Endothelial cell of umbilical vein (primary cell): ENCODE results near the gene PIGH. TPM values are rescaled to one million over a fixed set of nuclear protein-coding genes. Genes with fewer than 3 reads are reported as not detected.

Source experiments
- BruUV-seq: library from RNA; stranded (reverse); fragments of 400-500 nt; replicated peaks from 2 replicates; lab custom pipeline; 2021; lab: Mats Ljungman, UMichigan
- CTCF ChIA-PET: fragments of 300-600, 350-600 bp; sonication (Branson Sonifier 250); formaldehyde crosslinking; loops from one replicate; lab custom pipeline; 2021; ENCODE audit warnings: antibody characterized with exemption, inconsistent platforms; lab: Charles Lee
- POLR2A ChIA-PET: fragments of 300-600, 350-600 bp; sonication (Branson Sonifier 250); formaldehyde crosslinking; loops from one replicate; lab custom pipeline; 2021; ENCODE audit warnings: antibody characterized with exemption, inconsistent platforms; lab: Charles Lee
- DNase-seq: peaks from one replicate; pipeline ENCODE4 v3.0.0-alpha.2; 2011; ENCODE audit warnings: low read depth, low spot score
- FAIRE-seq: peaks from 2 replicates; lab custom pipeline; 2011; peaks lifted over from hg19 to GRCh38; lab: Jason Lieb, UNC
- H2AFZ ChIP-seq: 2 replicates; pipeline ENCODE4 v1.6.0; 2012; ENCODE audit warnings: low read depth, low read length, control low read depth, inconsistent platforms
- H3K27ac ChIP-seq: 2 replicates; pipeline ENCODE4 v1.5.1; 2011; ENCODE audit warnings: low read depth, mild to moderate bottlenecking, control low read depth, low read length, moderate library complexity; ENCODE audit not compliant: insufficient read depth
- H3K27me3 ChIP-seq, 2 experiments: 2 replicates each; pipeline versions ENCODE4 v1.6.0 to v1.6.1; 2011; ENCODE audit warnings: low read length in 2 of 2, mixed read lengths in 1 of 2; ENCODE audit not compliant: control insufficient read depth in 2 of 2, insufficient read depth in 2 of 2
- H3K36me3 ChIP-seq, 2 experiments: 2 replicates in 1 of 2; 3 replicates in 1 of 2; pipeline ENCODE4 v1.5.1; 2011; ENCODE audit warnings: low read length in 2 of 2, mild to moderate bottlenecking in 1 of 2, moderate library complexity in 1 of 2; ENCODE audit not compliant: control insufficient read depth in 2 of 2, insufficient read depth in 2 of 2; ENCODE audit errors: extremely low read depth in 1 of 2
- H3K4me1 ChIP-seq: 3 replicates; pipeline ENCODE4 v1.5.1; 2011; ENCODE audit warnings: mild to moderate bottlenecking, low read length; ENCODE audit not compliant: control insufficient read depth, insufficient read depth; ENCODE audit errors: extremely low read depth
- H3K4me2 ChIP-seq: 2 replicates; pipeline ENCODE4 v1.6.1; 2011; ENCODE audit warnings: low read length, control low read depth, mixed read lengths; ENCODE audit not compliant: insufficient read depth
- H3K4me3 ChIP-seq, 3 experiments: fragments of 200-600 bp in 1 of 3; sonication (generic), shearing (Covaris generic) in 1 of 3; replicated peaks in 1 of 3; 2 replicates each; pipeline ENCODE4 v1.5.1; 2011 to 2016; ENCODE audit warnings: control low read depth in 3 of 3, low read length in 3 of 3, mild to moderate bottlenecking in 2 of 3, inconsistent platforms in 1 of 3, low read depth in 1 of 3, moderate library complexity in 1 of 3; ENCODE audit not compliant: insufficient read depth in 1 of 3
- H3K79me2 ChIP-seq: 2 replicates; pipeline ENCODE4 v1.6.0; 2012; ENCODE audit warnings: low read length, inconsistent platforms; ENCODE audit not compliant: control insufficient read depth, insufficient read depth
- H3K9ac ChIP-seq: replicated peaks from 2 replicates; pipeline ENCODE3; 2011; ENCODE audit warnings: low read length, control low read depth; ENCODE audit not compliant: insufficient read depth; ENCODE audit errors: extremely low read depth
- H3K9me1 ChIP-seq: replicated peaks from 3 replicates; pipeline ENCODE4 v1.6.0; 2011; ENCODE audit warnings: mild to moderate bottlenecking, low read length; ENCODE audit not compliant: control insufficient read depth, insufficient read depth; ENCODE audit errors: extremely low read depth
- H3K9me3 ChIP-seq: replicated peaks from 2 replicates; pipeline ENCODE4 v1.5.1; 2012; ENCODE audit warnings: low read length, inconsistent platforms; ENCODE audit not compliant: control insufficient read depth, insufficient read depth
- H4K20me1 ChIP-seq: replicated peaks from 2 replicates; pipeline ENCODE3; 2011; ENCODE audit warnings: mild to moderate bottlenecking, low read length; ENCODE audit not compliant: control insufficient read depth, insufficient read depth; ENCODE audit errors: extremely low read depth
- FOS ChIP-seq: IDR thresholded peaks from 2 replicates; pipeline ENCODE4 v1.6.1; 2011; ENCODE audit warnings: mild to moderate bottlenecking, low read length, moderate library complexity, borderline replicate concordance; ENCODE audit not compliant: insufficient read depth
- GATA2 ChIP-seq: IDR thresholded peaks from 2 replicates; pipeline ENCODE4 v1.7.0; 2011; ENCODE audit warnings: low read depth, mild to moderate bottlenecking, moderate library complexity, mixed read lengths, low read length; ENCODE audit not compliant: insufficient read length, insufficient read depth
- dilution Hi-C: fragments of 300-500 bp; cut with MboI; formaldehyde crosslinking; loops from one replicate; pipeline ENCODE4 v1.15.0; 2019; ENCODE audit warnings: low sequenced_read_pairs; ENCODE audit not compliant: extremely low pct_ligation_motif_present
- intact Hi-C: fragments of 100-400 bp; cut with micrococcal nuclease; formaldehyde crosslinking; loops from one replicate; pipeline ENCODE4 v1.10.0; 2022
- polyA plus RNA-seq, 4 experiments: library from polyadenylated mRNA; depleted of rRNA in 3 of 4; stranded (reverse) in 3 of 4; unstranded in 1 of 4; fragments of >200 nt; gene quantifications; 2 replicates each; pipeline versions ENCODE4 v1.2.1 to v1.2.3, GENCODE V29; 2011 to 2012; ENCODE audit warnings: missing spikeins in 1 of 4
- total RNA-seq: library from RNA; stranded (reverse); gene quantifications from 2 replicates; pipeline ENCODE4 v1.2.3, GENCODE V29; 2021
- TF ChIP-seq, protein P1 (sequence below): IDR thresholded peaks from 2 replicates; pipeline ENCODE4 v1.6.1; 2011; ENCODE audit not compliant: insufficient read depth, insufficient read length
- TF ChIP-seq, protein P2 (sequence below), 2 donors: IDR thresholded peaks; 1 replicate in 1 of 2; 2 replicates in 1 of 2; pipeline ENCODE4 v1.5.1; 2011; ENCODE audit warnings: low read length in 2 of 2, mild to moderate bottlenecking in 2 of 2, moderate library complexity in 2 of 2, control low read depth in 1 of 2, inconsistent platforms in 1 of 2, low read depth in 1 of 2; ENCODE audit not compliant: insufficient read depth in 1 of 2; ENCODE audit errors: extremely low read depth in 1 of 2

Gene PIGH
- total and polyA plus RNA-seq, 2 donors (not counting 3 experiments of a cell fraction or from before 2014, with no cell fraction given): 12.3 to 18.0 TPM

DNA sequence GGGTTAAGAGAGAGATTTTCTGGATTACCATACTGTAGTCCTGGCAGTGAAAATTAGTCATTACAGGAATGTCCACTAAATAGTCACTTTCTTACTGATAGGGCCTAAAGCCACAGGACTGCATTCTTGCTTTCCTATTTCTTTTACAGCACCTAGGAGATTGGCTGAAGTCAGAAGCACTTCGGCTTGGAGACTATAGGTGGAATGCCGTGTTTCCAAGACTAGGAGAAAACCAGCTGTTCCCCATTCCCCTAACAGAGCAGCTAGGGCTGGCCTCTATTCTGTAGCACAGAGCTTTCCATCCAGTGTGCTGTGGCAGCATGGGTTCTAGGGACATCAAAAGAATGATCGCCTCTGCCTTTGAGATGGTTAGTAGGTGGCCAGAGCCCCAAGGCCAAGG lies 15.1 kb downstream of the PIGH start:
- no peak overlapping the region for H3K27ac ChIP-seq
- no peaks in the 10 kb centered on the region for H4K20me1 ChIP-seq
- H3K9ac ChIP-seq: no peak overlapping the region
- no peak overlapping the region for H2AFZ ChIP-seq
- no peak overlapping the region for H3K4me2 ChIP-seq
- no peaks in the 10 kb centered on the region for H3K9me3 ChIP-seq
- TF ChIP-seq, protein P1, sequence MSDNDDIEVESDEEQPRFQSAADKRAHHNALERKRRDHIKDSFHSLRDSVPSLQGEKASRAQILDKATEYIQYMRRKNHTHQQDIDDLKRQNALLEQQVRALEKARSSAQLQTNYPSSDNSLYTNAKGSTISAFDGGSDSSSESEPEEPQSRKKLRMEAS: no peak
- no peak for TF ChIP-seq FOS
- FAIRE-seq (no peak), DNase-seq (no peak)
- ChIA-PET CTCF (interaction anchor here (0.6 to 13.7 kb wide), 15 partner anchors 14 to 158 kb away, joined by 3 to 394 read pairs (median 7); partner anchors contain the start of genes PIGH, RDH11 and RDH12), POLR2A (no interaction called here)
- intact Hi-C loops (loop anchor here (1.0 kb wide), 3 partner anchors 34 to 119 kb away; partner anchors contain the start of gene ARG2), dilution Hi-C loops (no loop called here)
- BruUV-seq: no TSS peak
- no peak overlapping the region for H3K4me3 ChIP-seq
- H3K4me1 ChIP-seq: no peaks in the 10 kb centered on the region
- H3K36me3 ChIP-seq: peaks cover 0 to 1% of the 10 kb centered on the region in 2 experiments
- no peaks in the 10 kb centered on the region for H3K79me2 ChIP-seq
- no peaks in the 10 kb centered on the region for H3K9me1 ChIP-seq
- H3K27me3 ChIP-seq: peaks cover 0 to 2% of the 10 kb centered on the region in 2 experiments

DNA sequence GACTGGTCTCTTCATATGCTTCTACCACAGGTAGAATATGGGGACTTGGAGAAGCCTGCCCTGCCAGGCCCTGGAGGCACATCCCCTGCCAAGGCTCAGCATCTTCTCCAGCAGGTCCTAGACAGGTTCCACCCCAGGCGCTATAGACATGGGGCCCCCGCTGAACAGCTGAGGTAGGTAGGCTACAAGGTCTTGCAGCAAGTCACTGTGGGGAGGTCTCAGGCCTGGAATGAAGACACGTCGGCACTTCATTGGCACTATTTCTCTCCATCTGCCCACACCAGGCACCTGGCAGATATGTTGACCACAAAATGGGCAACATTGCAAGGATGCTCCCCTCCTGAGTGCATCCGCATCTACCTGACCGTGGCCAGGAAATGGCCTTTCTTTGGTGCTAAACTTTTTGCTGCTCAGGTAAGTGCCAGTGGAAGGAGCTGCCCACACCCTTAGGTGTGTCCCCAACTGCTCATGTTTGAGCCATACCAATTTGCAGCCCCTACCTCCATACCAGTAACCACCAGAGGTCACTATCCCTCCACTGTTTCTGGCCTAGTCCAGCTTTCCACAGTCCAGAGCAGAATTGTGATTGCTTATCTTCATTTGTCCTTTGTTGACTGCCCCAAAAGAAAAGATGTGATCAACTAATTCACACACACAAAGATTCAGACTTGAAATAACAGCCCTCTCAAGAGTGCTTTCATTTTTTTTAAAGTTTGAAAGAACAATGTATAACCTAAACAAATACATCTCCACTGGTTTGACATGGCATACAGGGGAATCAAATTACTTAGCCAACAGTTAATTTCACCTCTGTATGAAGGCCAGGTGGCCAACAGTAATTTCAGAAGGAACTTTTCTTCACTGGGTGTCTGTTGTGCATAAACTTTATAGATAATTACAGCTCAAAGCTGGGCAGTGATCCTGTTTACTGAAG lies 16.1 kb downstream of the PIGH start:
- Histone ChIP-seq H3K79me2 (no peaks in the 10 kb centered on the region), H3K9me1 (no peaks in the 10 kb centered on the region), H3K4me2 (no peak overlapping the region), H2AFZ (no peak overlapping the region), H3K9me3 (no peaks in the 10 kb centered on the region), H4K20me1 (no peaks in the 10 kb centered on the region), H3K36me3 (no peaks in the 10 kb centered on the region), H3K27ac (no peak overlapping the region), H3K9ac (no peak overlapping the region), H3K27me3 (peaks cover 0 to 2% of the 10 kb centered on the region in 2 experiments), H3K4me3 (no peak overlapping the region), H3K4me1 (no peaks in the 10 kb centered on the region)
- peak; percentile 53 for DNase-seq
- peak; percentile 84 for FAIRE-seq
- POLR2A ChIA-PET: no interaction called here
- intact Hi-C loops: loop anchor here (1.0 kb wide), 3 partner anchors 35 to 120 kb away; partner anchors contain the start of gene ARG2
- TF ChIP-seq, protein P1: no peak
- TF ChIP-seq, protein P2, sequence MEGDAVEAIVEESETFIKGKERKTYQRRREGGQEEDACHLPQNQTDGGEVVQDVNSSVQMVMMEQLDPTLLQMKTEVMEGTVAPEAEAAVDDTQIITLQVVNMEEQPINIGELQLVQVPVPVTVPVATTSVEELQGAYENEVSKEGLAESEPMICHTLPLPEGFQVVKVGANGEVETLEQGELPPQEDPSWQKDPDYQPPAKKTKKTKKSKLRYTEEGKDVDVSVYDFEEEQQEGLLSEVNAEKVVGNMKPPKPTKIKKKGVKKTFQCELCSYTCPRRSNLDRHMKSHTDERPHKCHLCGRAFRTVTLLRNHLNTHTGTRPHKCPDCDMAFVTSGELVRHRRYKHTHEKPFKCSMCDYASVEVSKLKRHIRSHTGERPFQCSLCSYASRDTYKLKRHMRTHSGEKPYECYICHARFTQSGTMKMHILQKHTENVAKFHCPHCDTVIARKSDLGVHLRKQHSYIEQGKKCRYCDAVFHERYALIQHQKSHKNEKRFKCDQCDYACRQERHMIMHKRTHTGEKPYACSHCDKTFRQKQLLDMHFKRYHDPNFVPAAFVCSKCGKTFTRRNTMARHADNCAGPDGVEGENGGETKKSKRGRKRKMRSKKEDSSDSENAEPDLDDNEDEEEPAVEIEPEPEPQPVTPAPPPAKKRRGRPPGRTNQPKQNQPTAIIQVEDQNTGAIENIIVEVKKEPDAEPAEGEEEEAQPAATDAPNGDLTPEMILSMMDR (IDR thresholded peaks at IDR 0.05; ENCODE audit: extremely low read depth in 1 of 2, insufficient read depth in 1 of 2, low read depth in 1 of 2, low read length in 2 of 2): peak; percentile 56 to 76
- TF ChIP-seq GATA2: peak; percentile 13
- CTCF ChIA-PET: interaction anchor here (0.6 to 13.7 kb wide), 22 partner anchors 9 to 166 kb away, joined by 3 to 394 read pairs (median 4); partner anchors contain the start of genes PIGH, RDH11 and RDH12
- dilution Hi-C loops: no loop called here
- BruUV-seq: no TSS peak
